Panc1 (cell line): ENCODE results near the gene ADAMTS19. TPM values are rescaled to one million over a fixed set of nuclear protein-coding genes. Genes with fewer than 3 reads are reported as not detected.

Experiments
- ATAC-seq: fragments of 200-7000 bp; cut with Tn5 transposase; 2 replicates; pipeline ENCODE4 v1.9.1; 2020; ENCODE audit warnings: mild to moderate bottlenecking, moderate library complexity
- BruUV-seq: library from RNA; stranded (reverse); fragments of 400-500 nt; replicated peaks from 2 replicates; lab custom pipeline; 2021; lab: Mats Ljungman, UMichigan
- CTCF ChIA-PET: fragments of 300-600 bp; sonication (Branson Sonifier 250); formaldehyde crosslinking; loops from one replicate; lab custom pipeline; 2022; ENCODE audit warnings: antibody characterized with exemption; lab: Charles Lee
- POLR2A ChIA-PET: fragments of 300-600 bp; sonication (Branson Sonifier 250); formaldehyde crosslinking; loops from one replicate; lab custom pipeline; 2022; ENCODE audit warnings: antibody characterized with exemption; lab: Charles Lee
- DNase-seq: peaks from one replicate; pipeline ENCODE4 v3.0.0-alpha.2; 2010; ENCODE audit warnings: low read depth, low spot score
- H3K27ac ChIP-seq: 2 replicates; pipeline ENCODE4 v1.5.1; 2011; ENCODE audit warnings: mild to moderate bottlenecking, low read length, inconsistent platforms
- H3K27me3 ChIP-seq: fragments of 200-500 bp; sonication (Bioruptor generic); 2 replicates; pipeline ENCODE4 v1.6.0; 2014; ENCODE audit warnings: low read length, inconsistent platforms; ENCODE audit not compliant: control insufficient read depth, insufficient read depth
- H3K36me3 ChIP-seq: fragments of 200-500 bp; sonication (Bioruptor generic); 2 replicates; pipeline ENCODE4 v1.5.1; 2014; ENCODE audit warnings: inconsistent platforms, mild to moderate bottlenecking, low read length, moderate library complexity; ENCODE audit not compliant: control insufficient read depth, insufficient read depth
- H3K4me1 ChIP-seq: 2 replicates; pipeline ENCODE4 v1.5.1; 2011; ENCODE audit warnings: inconsistent platforms, mild to moderate bottlenecking, low read length, moderate library complexity; ENCODE audit not compliant: control insufficient read depth, insufficient read depth
- H3K4me3 ChIP-seq, 2 experiments: 2 replicates each; pipeline ENCODE4 v1.5.1; 2011 to 2012; ENCODE audit warnings: low read depth in 2 of 2, low read length in 2 of 2, mild to moderate bottlenecking in 2 of 2, inconsistent platforms in 1 of 2, moderate library complexity in 1 of 2
- H3K9me3 ChIP-seq: fragments of 200-500 bp; sonication (Bioruptor generic); 2 replicates; pipeline ENCODE4 v1.5.1; 2014; ENCODE audit warnings: low read depth, mild to moderate bottlenecking, inconsistent platforms, low read length, moderate library complexity; ENCODE audit not compliant: control insufficient read depth, insufficient read depth
- POLR2AphosphoS5 ChIP-seq: IDR thresholded peaks from 2 replicates; pipeline ENCODE4 v1.6.1; 2012; ENCODE audit warnings: mild to moderate bottlenecking, low read depth, low read length, moderate library complexity
- SIN3A ChIP-seq: IDR thresholded peaks from 2 replicates; pipeline ENCODE4 v1.6.1; 2012; ENCODE audit warnings: low read depth, mild to moderate bottlenecking, low read length, moderate library complexity, borderline replicate concordance; ENCODE audit not compliant: insufficient read depth
- TCF7L2 ChIP-seq: IDR thresholded peaks from 2 replicates; pipeline ENCODE4 v1.6.1; 2011; ENCODE audit warnings: mild to moderate bottlenecking, low read depth, low read length, inconsistent platforms
- in situ Hi-C: cut with HindIII; loops from 2 replicates; pipeline ENCODE4 v1.10.0; 2016; ENCODE audit warnings: low sequenced_read_pairs, low pct_unique_long_range_greater_than_20kb
- intact Hi-C: fragments of 100-400 bp; cut with micrococcal nuclease; formaldehyde crosslinking; loops from one replicate; pipeline ENCODE4 v1.10.0; 2022; ENCODE audit not compliant: unreplicated experiment
- total RNA-seq: library from RNA; stranded (reverse); gene quantifications from one replicate; pipeline ENCODE4 v1.2.1, GENCODE V29; 2021; ENCODE audit not compliant: unreplicated experiment
- TF ChIP-seq, protein P1 (sequence below), 2 experiments: IDR thresholded peaks; 2 replicates each; pipeline ENCODE4 v1.6.1; 2011 to 2012; ENCODE audit warnings: low read depth in 2 of 2, control low read depth in 1 of 2, low read length in 1 of 2, mild to moderate bottlenecking in 1 of 2, moderate library complexity in 1 of 2; ENCODE audit not compliant: insufficient read depth in 1 of 2
- TF ChIP-seq, protein P2 (sequence below): fragments of 450-650 bp; IDR thresholded peaks from 2 replicates; pipeline ENCODE4 v1.5.1; 2017; ENCODE audit warnings: mild to moderate bottlenecking

ADAMTS19 gene
- total RNA-seq, 1 experiment from 2014 or later = not detected

DNA sequence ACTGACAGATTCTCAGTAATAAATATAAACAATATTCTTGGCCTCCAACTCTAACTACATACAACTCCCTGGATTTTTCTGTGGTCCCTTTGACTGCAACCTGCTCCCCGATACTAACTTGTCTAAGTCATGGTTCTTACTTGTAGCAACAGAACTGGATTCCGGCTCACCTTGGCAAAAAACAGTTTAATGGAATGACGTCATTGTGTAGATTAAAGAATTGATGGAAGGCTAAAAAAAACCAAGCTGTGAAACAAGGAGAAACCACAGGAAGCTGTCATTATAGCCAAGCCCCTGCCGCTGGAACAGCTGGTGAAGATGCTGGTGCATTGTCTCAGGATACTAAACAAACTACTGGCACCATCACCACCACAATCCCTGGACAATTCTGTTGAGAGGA lies 11.4 kb upstream of the ADAMTS19 start:
- DNase-seq (no peak), ATAC-seq (no peak)
- ChIA-PET POLR2A (no interaction called here), CTCF (no interaction called here)
- intact Hi-C loops (no loop called here), in situ Hi-C loops (no loop called here)
- Histone ChIP-seq H3K4me3 (no peak overlapping the region), H3K9me3 (no peaks in the 10 kb centered on the region), H3K36me3 (no peaks in the 10 kb centered on the region), H3K27ac (no peak overlapping the region), H3K4me1 (no peaks in the 10 kb centered on the region), H3K27me3 (no peaks in the 10 kb centered on the region)
- TF ChIP-seq, protein P1, sequence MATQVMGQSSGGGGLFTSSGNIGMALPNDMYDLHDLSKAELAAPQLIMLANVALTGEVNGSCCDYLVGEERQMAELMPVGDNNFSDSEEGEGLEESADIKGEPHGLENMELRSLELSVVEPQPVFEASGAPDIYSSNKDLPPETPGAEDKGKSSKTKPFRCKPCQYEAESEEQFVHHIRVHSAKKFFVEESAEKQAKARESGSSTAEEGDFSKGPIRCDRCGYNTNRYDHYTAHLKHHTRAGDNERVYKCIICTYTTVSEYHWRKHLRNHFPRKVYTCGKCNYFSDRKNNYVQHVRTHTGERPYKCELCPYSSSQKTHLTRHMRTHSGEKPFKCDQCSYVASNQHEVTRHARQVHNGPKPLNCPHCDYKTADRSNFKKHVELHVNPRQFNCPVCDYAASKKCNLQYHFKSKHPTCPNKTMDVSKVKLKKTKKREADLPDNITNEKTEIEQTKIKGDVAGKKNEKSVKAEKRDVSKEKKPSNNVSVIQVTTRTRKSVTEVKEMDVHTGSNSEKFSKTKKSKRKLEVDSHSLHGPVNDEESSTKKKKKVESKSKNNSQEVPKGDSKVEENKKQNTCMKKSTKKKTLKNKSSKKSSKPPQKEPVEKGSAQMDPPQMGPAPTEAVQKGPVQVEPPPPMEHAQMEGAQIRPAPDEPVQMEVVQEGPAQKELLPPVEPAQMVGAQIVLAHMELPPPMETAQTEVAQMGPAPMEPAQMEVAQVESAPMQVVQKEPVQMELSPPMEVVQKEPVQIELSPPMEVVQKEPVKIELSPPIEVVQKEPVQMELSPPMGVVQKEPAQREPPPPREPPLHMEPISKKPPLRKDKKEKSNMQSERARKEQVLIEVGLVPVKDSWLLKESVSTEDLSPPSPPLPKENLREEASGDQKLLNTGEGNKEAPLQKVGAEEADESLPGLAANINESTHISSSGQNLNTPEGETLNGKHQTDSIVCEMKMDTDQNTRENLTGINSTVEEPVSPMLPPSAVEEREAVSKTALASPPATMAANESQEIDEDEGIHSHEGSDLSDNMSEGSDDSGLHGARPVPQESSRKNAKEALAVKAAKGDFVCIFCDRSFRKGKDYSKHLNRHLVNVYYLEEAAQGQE (IDR thresholded peaks at IDR 0.05; ENCODE audit: insufficient read depth in 1 of 2, low read depth in 2 of 2, low read length in 1 of 2) = no peak
- no peak for TF ChIP-seq POLR2AphosphoS5
- no peak for TF ChIP-seq SIN3A
- TF ChIP-seq, protein P2, sequence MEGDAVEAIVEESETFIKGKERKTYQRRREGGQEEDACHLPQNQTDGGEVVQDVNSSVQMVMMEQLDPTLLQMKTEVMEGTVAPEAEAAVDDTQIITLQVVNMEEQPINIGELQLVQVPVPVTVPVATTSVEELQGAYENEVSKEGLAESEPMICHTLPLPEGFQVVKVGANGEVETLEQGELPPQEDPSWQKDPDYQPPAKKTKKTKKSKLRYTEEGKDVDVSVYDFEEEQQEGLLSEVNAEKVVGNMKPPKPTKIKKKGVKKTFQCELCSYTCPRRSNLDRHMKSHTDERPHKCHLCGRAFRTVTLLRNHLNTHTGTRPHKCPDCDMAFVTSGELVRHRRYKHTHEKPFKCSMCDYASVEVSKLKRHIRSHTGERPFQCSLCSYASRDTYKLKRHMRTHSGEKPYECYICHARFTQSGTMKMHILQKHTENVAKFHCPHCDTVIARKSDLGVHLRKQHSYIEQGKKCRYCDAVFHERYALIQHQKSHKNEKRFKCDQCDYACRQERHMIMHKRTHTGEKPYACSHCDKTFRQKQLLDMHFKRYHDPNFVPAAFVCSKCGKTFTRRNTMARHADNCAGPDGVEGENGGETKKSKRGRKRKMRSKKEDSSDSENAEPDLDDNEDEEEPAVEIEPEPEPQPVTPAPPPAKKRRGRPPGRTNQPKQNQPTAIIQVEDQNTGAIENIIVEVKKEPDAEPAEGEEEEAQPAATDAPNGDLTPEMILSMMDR = no peak
- no peak for TF ChIP-seq TCF7L2
- BruUV-seq = no TSS peak

DNA sequence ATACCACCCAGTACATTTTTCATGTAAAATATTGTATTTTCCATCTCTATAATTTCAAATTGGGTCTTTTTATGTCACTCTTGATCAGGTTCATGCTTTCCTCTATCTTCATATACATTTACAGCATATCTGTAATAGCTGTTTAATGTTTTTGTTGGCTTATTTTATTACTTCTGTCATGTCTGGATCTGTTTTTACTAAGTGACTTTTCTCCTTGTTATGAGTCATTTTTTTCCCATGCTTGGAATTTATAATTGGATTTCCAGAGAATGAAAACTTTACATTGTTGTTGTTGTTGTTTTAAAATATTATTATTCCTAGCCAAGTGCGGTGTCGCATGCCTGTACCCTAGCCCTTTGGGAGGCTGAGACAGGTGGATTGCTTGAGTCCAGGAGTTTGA lies 5.6 kb upstream of the ADAMTS19 start:
- Histone ChIP-seq H3K27ac (no peak overlapping the region), H3K9me3 (no peaks in the 10 kb centered on the region), H3K4me1 (no peaks in the 10 kb centered on the region), H3K36me3 (no peaks in the 10 kb centered on the region), H3K4me3 (no peak overlapping the region), H3K27me3 (peaks cover 3% of the 10 kb centered on the region)
- CTCF ChIA-PET = no interaction called here
- TF ChIP-seq SIN3A (no peak), TCF7L2 (no peak), POLR2AphosphoS5 (no peak)
- TF ChIP-seq, protein P2 = no peak
- TF ChIP-seq, protein P1 (IDR thresholded peaks at IDR 0.05; ENCODE audit: insufficient read depth in 1 of 2, low read depth in 2 of 2, low read length in 1 of 2) = no peak
- intact Hi-C loops = no loop called here
- in situ Hi-C loops = no loop called here
- no peak for ATAC-seq
- POLR2A ChIA-PET = no interaction called here
- no TSS peak for BruUV-seq
- no peak for DNase-seq
